ENCODE results near the gene KRT7. TPM values are rescaled to one million over a fixed set of nuclear protein-coding genes. Genes with fewer than 3 reads are reported as not detected.

Gene KRT7
- total RNA-seq, 1 donor from 2014 or later, result not detected

DNA sequence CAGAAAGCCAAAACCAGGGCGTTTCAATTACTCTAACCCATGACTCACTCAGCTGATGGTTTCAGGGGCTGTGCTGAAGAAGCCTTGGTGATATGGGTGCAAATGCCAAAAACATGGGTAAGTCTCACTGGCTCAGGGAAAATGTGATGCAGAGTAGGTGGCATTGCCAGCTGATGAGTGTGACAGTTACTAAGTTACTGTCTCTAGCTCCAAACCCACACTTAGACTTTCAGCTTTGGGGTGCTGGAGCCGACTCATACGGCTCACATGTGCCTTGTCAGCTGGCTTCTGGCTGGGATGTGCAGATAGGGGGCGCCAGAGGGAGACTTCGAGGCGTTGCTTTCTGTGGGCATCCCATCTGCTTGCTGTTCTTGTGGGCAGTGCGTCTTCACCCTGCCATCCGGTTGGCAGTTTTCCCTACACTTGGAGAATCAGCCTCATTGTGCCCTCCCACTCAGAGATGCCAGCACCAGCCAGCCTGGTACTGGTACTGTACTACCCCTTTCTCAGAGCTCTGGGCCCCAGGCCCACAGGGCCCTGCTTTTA, 11.1 kb upstream of the KRT7 start:
- no peaks in the 10 kb centered on the region for H3K4me1 Mint-ChIP-seq
- no peaks in the 10 kb centered on the region for H3K36me3 Mint-ChIP-seq (ENCODE audit: low read depth)
- no peaks in the 10 kb centered on the region for H3K9me3 Mint-ChIP-seq
- DNase-seq (ENCODE audit: low read depth, low spot score), result peak; percentile 65
- H3K27ac Mint-ChIP-seq (ENCODE audit: unreplicated experiment), result no peak overlapping the region
- no peak overlapping the region for H3K4me3 Mint-ChIP-seq
- peaks cover 43% of the 10 kb centered on the region for H3K27me3 Mint-ChIP-seq (ENCODE audit: low read depth)
- TF ChIP-seq CTCF (conservative IDR thresholded peaks at IDR 0.05), result peak; percentile 56

- no peak overlapping the region for H3K27ac Mint-ChIP-seq (ENCODE audit: unreplicated experiment)
- no peaks in the 10 kb centered on the region for H3K4me1 Mint-ChIP-seq
- H3K9me3 Mint-ChIP-seq, result no peaks in the 10 kb centered on the region
- TF ChIP-seq CTCF (conservative IDR thresholded peaks at IDR 0.05), result no peak
- no peaks in the 10 kb centered on the region for H3K36me3 Mint-ChIP-seq (ENCODE audit: low read depth)
- no peak for DNase-seq (ENCODE audit: low read depth, low spot score)
- H3K27me3 Mint-ChIP-seq (ENCODE audit: low read depth), result peaks cover 47% of the 10 kb centered on the region
- no peak overlapping the region for H3K4me3 Mint-ChIP-seq
Observed at GRCh38 chr12:52222692-52223091, 10.4 kb upstream of the KRT7 start.

GRCh38 chr12:52223406-52224039, 9.5 kb upstream of the KRT7 start:
- no peak overlapping the region for H3K27ac Mint-ChIP-seq (ENCODE audit: unreplicated experiment)
- no peaks in the 10 kb centered on the region for H3K36me3 Mint-ChIP-seq (ENCODE audit: low read depth)
- no peak for DNase-seq (ENCODE audit: low read depth, low spot score)
- no peak for TF ChIP-seq CTCF (conservative IDR thresholded peaks at IDR 0.05)
- H3K9me3 Mint-ChIP-seq, result no peaks in the 10 kb centered on the region
- H3K4me3 Mint-ChIP-seq, result no peak overlapping the region
- H3K27me3 Mint-ChIP-seq (ENCODE audit: low read depth), result peaks cover 53% of the 10 kb centered on the region
- H3K4me1 Mint-ChIP-seq, result no peaks in the 10 kb centered on the region

- Mint-ChIP-seq H3K27me3 (ENCODE audit: low read depth) (peaks cover 56% of the 10 kb centered on the region), H3K9me3 (no peaks in the 10 kb centered on the region), H3K36me3 (ENCODE audit: low read depth) (no peaks in the 10 kb centered on the region), H3K4me3 (no peak overlapping the region), H3K4me1 (no peaks in the 10 kb centered on the region), H3K27ac (ENCODE audit: unreplicated experiment) (no peak overlapping the region)
- no peak for DNase-seq (ENCODE audit: low read depth, low spot score)
- no peak for TF ChIP-seq CTCF (conservative IDR thresholded peaks at IDR 0.05)
Observed at GRCh38 chr12:52224151-52224550, 8.9 kb upstream of the KRT7 start.

DNA sequence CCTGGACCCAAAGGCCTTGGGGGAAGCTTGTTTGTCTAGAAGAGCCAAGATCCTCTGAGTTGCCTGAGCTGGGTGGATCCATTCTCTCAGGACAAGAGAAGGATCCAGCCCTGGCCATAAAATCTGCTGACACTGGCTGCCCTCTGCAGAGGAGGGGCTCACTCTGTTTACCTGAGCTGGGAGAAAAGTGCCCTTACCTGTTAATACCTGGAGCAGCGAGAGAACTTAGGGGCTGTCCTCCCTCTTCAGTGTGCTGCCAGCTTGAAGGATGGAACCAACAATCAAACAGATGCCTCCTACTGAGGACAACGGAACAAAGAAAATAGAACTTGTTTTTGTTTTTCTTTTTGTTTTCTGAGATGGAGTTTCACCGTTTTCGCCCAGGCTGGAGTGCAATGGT, 7.3 kb upstream of the KRT7 start:
- DNase-seq (ENCODE audit: low read depth, low spot score), result no peak
- no peak overlapping the region for H3K4me3 Mint-ChIP-seq
- H3K27me3 Mint-ChIP-seq (ENCODE audit: low read depth), result peaks cover 67% of the 10 kb centered on the region
- H3K36me3 Mint-ChIP-seq (ENCODE audit: low read depth), result no peaks in the 10 kb centered on the region
- no peak overlapping the region for H3K27ac Mint-ChIP-seq (ENCODE audit: unreplicated experiment)
- no peak for TF ChIP-seq CTCF (conservative IDR thresholded peaks at IDR 0.05)
- H3K4me1 Mint-ChIP-seq, result no peaks in the 10 kb centered on the region
- no peaks in the 10 kb centered on the region for H3K9me3 Mint-ChIP-seq

All from neural crest cell (in vitro differentiated cells).